ENCODE results near the gene GLCCI1. TPM values are rescaled to one million over a fixed set of nuclear protein-coding genes. Genes with fewer than 3 reads are reported as not detected.
"Not testable (repeated sequence)": the region's sequence is repeated elsewhere in the genome, so short reads cannot be mapped to it uniquely, and the experiment has no call there.

Gene GLCCI1
- total and polyA plus RNA-seq, 11 donors, result 1.5 to 10.8 (median 6.3) TPM

GRCh38 chr7:8060241-8060640, 91.6 kb downstream of the GLCCI1 start:
- Histone ChIP-seq H3K4me3 (no peak overlapping the region), H3K27me3 (no peaks in the 10 kb centered on the region), H3K36me3 (peaks cover 0 to 34% (median 9%) of the 10 kb centered on the region in 9 donors), H3K9me3 (no peaks in the 10 kb centered on the region), H3K27ac (no peak overlapping the region), H3K4me1 (no peaks in the 10 kb centered on the region)
- DNase-seq (no peak), ATAC-seq (no peak)
- TF ChIP-seq CTCF (IDR thresholded peaks at IDR 0.05), result no peak
- TF ChIP-seq POLR2A (IDR thresholded peaks at IDR 0.05), result no peak
- WGBS, 4 donors, result 90 to 96% (median 92%) methylated on average over 3 of the region's 3 CpGs
- intact Hi-C loops (cut with DNase I), result no loop called here

- H3K27me3 ChIP-seq; H3K4me1 ChIP-seq; ATAC-seq; H3K4me3 ChIP-seq; DNase-seq; H3K9me3 ChIP-seq; intact Hi-C loops (cut with DNase I); H3K27ac ChIP-seq: not testable (repeated sequence)
- 94 to 98% (median 95%) methylated on average over 5 of the region's 5 CpGs for WGBS, 4 donors
- peaks cover 0 to 10% (median 5%) of the 10 kb centered on the region in 9 donors for H3K36me3 ChIP-seq
Observed at GRCh38 chr7:8063300-8063699, 94.7 kb downstream of the GLCCI1 start.

- ATAC-seq (no peak), DNase-seq (no peak)
- Histone ChIP-seq H3K27ac (no peak overlapping the region), H3K4me3 (no peak overlapping the region), H3K9me3 (no peaks in the 10 kb centered on the region), H3K27me3 (no peaks in the 10 kb centered on the region), H3K4me1 (peaks cover 0 to 7% (median 0%) of the 10 kb centered on the region in 12 donors), H3K36me3 (peaks cover 0 to 10% (median 5%) of the 10 kb centered on the region in 9 donors)
- intact Hi-C loops (cut with DNase I), result no loop called here
- no peak for TF ChIP-seq POLR2A (IDR thresholded peaks at IDR 0.05)
- no peak for TF ChIP-seq CTCF (IDR thresholded peaks at IDR 0.05)
Observed at GRCh38 chr7:8063706-8064297, 95.2 kb downstream of the GLCCI1 start.

- no peak for ATAC-seq
Observed at GRCh38 chr7:8064828-8065227, 96.2 kb downstream of the GLCCI1 start.

More at GRCh38 chr7:8064828-8065227, 96.2 kb downstream of the GLCCI1 start:
- Histone ChIP-seq H3K36me3 (peaks cover 0 to 10% (median 5%) of the 10 kb centered on the region in 9 donors), H3K27me3 (no peaks in the 10 kb centered on the region), H3K9me3 (no peaks in the 10 kb centered on the region), H3K4me1 (peaks cover 0 to 14% (median 2%) of the 10 kb centered on the region in 12 donors), H3K4me3 (no peak overlapping the region), H3K27ac (no peak overlapping the region)
- no peak for DNase-seq
- TF ChIP-seq POLR2A (IDR thresholded peaks at IDR 0.05) (no peak), CTCF (IDR thresholded peaks at IDR 0.05) (no peak)
- intact Hi-C loops (cut with DNase I), result no loop called here
- 97 to 98% (median 97%) methylated on average over 12 of the region's 12 CpGs for WGBS, 4 donors
